ENCODE measurements around the gene ATP2B3. TPM values are rescaled to one million over a fixed set of nuclear protein-coding genes. Genes with fewer than 3 reads are reported as not detected.

ATP2B3 gene
- total RNA-seq, 1 experiment from 2014 or later, result not detected

DNA sequence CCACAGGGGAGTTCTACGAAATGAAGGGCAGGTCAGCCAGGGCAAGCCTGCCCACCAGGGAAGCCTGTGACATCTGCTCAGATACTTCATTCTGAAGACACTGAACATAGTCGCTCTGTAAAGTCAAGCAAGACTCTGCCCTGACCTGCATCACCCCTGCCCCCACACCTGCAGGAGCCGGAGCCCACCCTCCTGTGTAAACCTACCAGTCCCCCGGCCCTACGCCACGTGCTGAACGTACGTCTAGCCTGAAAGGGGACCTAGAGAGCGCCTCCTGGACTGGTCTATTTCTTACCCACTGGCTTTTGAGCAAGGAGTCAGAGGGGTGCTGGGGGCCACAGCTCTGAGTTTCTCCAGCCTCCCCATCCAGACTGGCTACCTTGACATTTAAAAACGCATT is 69.9 kb downstream of the ATP2B3 start:
- H3K27ac Mint-ChIP-seq (ENCODE audit: low read depth, unreplicated experiment), result no peak overlapping the region
- intact Hi-C loops (cut with micrococcal nuclease), result no loop called here
- no peaks in the 10 kb centered on the region for H3K27me3 Mint-ChIP-seq (ENCODE audit: insufficient read depth, unreplicated experiment)
- H3K4me1 Mint-ChIP-seq (ENCODE audit: insufficient read depth, unreplicated experiment), result no peaks in the 10 kb centered on the region
- no peak for DNase-seq (ENCODE audit: unreplicated experiment)
- H3K36me3 Mint-ChIP-seq (ENCODE audit: insufficient read depth, unreplicated experiment), result peaks cover 27% of the 10 kb centered on the region
- TF ChIP-seq, protein P1, sequence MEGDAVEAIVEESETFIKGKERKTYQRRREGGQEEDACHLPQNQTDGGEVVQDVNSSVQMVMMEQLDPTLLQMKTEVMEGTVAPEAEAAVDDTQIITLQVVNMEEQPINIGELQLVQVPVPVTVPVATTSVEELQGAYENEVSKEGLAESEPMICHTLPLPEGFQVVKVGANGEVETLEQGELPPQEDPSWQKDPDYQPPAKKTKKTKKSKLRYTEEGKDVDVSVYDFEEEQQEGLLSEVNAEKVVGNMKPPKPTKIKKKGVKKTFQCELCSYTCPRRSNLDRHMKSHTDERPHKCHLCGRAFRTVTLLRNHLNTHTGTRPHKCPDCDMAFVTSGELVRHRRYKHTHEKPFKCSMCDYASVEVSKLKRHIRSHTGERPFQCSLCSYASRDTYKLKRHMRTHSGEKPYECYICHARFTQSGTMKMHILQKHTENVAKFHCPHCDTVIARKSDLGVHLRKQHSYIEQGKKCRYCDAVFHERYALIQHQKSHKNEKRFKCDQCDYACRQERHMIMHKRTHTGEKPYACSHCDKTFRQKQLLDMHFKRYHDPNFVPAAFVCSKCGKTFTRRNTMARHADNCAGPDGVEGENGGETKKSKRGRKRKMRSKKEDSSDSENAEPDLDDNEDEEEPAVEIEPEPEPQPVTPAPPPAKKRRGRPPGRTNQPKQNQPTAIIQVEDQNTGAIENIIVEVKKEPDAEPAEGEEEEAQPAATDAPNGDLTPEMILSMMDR (IDR thresholded peaks at IDR 0.05; ENCODE audit: unreplicated experiment), result no peak
- POLR2A ChIA-PET, result no interaction called here
- no peak overlapping the region for H3K4me3 Mint-ChIP-seq (ENCODE audit: unreplicated experiment)
- CTCF ChIA-PET, result no interaction called here
- H3K9me3 Mint-ChIP-seq (ENCODE audit: unreplicated experiment), result peaks cover 8% of the 10 kb centered on the region
- no TSS peak for BruUV-seq (replicated peaks)

DNA sequence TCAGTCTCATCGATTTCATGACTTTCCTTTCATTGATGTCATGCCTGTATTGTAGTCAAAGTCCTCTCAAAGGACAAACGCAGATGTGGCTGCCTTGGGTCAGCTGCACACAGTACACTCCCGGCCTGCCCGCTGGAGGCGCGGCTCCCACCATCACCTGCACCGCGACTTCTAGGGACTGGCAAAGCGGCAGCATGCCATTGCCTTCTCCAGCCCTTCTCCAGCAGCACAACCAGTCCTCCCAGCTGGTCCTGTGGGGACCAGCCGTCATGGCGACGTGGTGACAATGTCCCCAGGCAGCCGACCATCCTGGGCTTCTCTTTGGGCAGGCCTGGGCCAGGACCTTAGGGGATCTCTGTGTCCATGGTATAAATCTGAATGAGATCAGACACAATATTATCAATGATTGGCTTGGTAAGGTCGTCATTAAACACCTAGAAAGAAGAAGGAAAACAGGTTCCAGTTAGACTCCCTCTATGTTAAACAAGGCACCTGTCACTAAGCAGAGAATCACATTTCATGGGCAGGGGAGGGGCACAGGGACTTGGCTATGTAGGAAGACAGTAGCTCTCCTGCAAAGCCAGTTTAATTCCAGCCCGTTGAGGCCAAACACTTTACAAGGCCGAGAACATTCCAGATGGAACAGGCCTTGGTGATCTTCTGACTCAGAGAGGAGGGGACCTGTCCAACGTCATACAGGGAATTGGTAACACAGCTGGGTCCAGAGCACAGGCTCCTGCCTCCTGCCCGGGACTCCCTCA is 70.8 kb downstream of the ATP2B3 start:
- Mint-ChIP-seq H3K4me1 (ENCODE audit: insufficient read depth, unreplicated experiment) (no peaks in the 10 kb centered on the region), H3K27me3 (ENCODE audit: insufficient read depth, unreplicated experiment) (no peaks in the 10 kb centered on the region), H3K27ac (ENCODE audit: low read depth, unreplicated experiment) (no peak overlapping the region), H3K4me3 (ENCODE audit: unreplicated experiment) (no peak overlapping the region), H3K9me3 (ENCODE audit: unreplicated experiment) (peaks cover 8% of the 10 kb centered on the region), H3K36me3 (ENCODE audit: insufficient read depth, unreplicated experiment) (peaks cover 34% of the 10 kb centered on the region)
- TF ChIP-seq, protein P1 (IDR thresholded peaks at IDR 0.05; ENCODE audit: unreplicated experiment), result no peak
- DNase-seq (ENCODE audit: unreplicated experiment), result no peak
- ChIA-PET POLR2A (interaction anchor here (1.3 kb wide), 1 partner anchor 10 kb away, joined by 4 read pairs; no protein-coding TSS in a partner anchor), CTCF (no interaction called here)
- intact Hi-C loops (cut with micrococcal nuclease), result no loop called here
- no TSS peak for BruUV-seq (replicated peaks)

DNA sequence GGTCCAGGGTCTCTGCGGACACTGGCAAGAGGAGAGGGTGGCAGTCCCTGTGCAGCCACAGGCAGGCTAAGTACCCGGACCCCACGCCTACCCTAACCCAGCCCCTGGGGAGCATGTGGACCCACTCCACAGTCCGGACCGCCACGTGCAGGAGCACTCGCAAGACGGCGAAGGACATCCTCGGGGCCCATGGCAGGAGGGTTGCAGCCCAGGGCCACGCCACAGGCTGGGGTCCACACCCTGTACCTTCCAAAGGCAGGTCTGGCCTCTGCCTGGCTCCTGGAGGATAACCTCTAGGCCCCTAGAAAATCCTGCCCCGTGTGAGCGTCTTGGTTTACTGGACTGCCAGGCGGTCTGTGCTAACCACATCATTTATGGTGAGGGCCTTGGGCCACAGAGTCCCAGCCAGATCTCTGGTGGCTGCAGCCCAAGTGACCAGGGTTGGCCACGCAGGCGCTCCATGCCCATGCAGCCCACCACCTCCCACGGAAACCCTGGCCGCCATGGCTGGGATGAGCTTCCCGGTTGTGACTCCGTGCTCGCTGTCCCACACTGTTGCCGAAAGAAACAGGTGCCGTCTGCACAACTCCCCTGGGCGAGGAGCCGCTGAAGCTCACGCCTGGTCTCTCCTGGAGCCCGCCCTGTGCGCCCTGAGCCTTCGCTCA is 71.5 kb downstream of the ATP2B3 start:
- Mint-ChIP-seq H3K9me3 (ENCODE audit: unreplicated experiment) (peaks cover 8% of the 10 kb centered on the region), H3K4me1 (ENCODE audit: insufficient read depth, unreplicated experiment) (no peaks in the 10 kb centered on the region), H3K27me3 (ENCODE audit: insufficient read depth, unreplicated experiment) (no peaks in the 10 kb centered on the region), H3K36me3 (ENCODE audit: insufficient read depth, unreplicated experiment) (peaks cover 35% of the 10 kb centered on the region), H3K27ac (ENCODE audit: low read depth, unreplicated experiment) (no peak overlapping the region), H3K4me3 (ENCODE audit: unreplicated experiment) (no peak overlapping the region)
- no TSS peak for BruUV-seq (replicated peaks)
- ChIA-PET POLR2A (interaction anchor here (1.3 kb wide), 1 partner anchor 9 kb away, joined by 4 read pairs; no protein-coding TSS in a partner anchor), CTCF (interaction anchor here (0.7 kb wide), 1 partner anchor 150 kb away, joined by 3 read pairs; no protein-coding TSS in a partner anchor)
- TF ChIP-seq, protein P1 (IDR thresholded peaks at IDR 0.05; ENCODE audit: unreplicated experiment), result no peak
- no peak for DNase-seq (ENCODE audit: unreplicated experiment)
- intact Hi-C loops (cut with micrococcal nuclease), result no loop called here
